Loucy (cell line): Measurements from ENCODE around the gene TARS2.

Experiments
- H2AFZ ChIP-seq: fragments of 200-600 bp; sonication (generic); 2 replicates; pipeline ENCODE4 v1.6.0; 2016; ENCODE audit warnings: antibody characterized with exemption, mild to moderate bottlenecking, low read length, moderate library complexity
- H3F3A ChIP-seq: fragments of 200-600 bp; 2 replicates; pipeline ENCODE4 v1.6.0; 2016; ENCODE audit warnings: antibody characterized with exemption, low read depth, mild to moderate bottlenecking
- H3K27me3 ChIP-seq: fragments of 200-600 bp; sonication (generic); 2 replicates; pipeline ENCODE4 v1.6.1; 2014; ENCODE audit warnings: low read length, mild to moderate bottlenecking; ENCODE audit not compliant: insufficient read depth, poor library complexity, severe bottlenecking
- H3K36me3 ChIP-seq: fragments of 200-600 bp; sonication (generic); 2 replicates; pipeline ENCODE4 v1.6.1; 2016; ENCODE audit warnings: low read length; ENCODE audit not compliant: insufficient read depth
- H3K4me1 ChIP-seq: fragments of 200-600 bp; sonication (generic); 2 replicates; pipeline ENCODE4 v1.5.1; 2014; ENCODE audit warnings: low read length, mild to moderate bottlenecking; ENCODE audit not compliant: insufficient read depth, poor library complexity, severe bottlenecking
- H3K4me2 ChIP-seq: fragments of 200-600 bp; sonication (generic); 2 replicates; pipeline ENCODE4 v1.6.0; 2014; ENCODE audit warnings: antibody characterized with exemption, low read length, low read depth, mild to moderate bottlenecking; ENCODE audit not compliant: poor library complexity, severe bottlenecking
- H3K4me3 ChIP-seq: fragments of 200-600 bp; sonication (generic); 2 replicates; pipeline ENCODE4 v1.5.1; 2014; ENCODE audit warnings: low read length, mild to moderate bottlenecking, mixed read lengths; ENCODE audit not compliant: poor library complexity, severe bottlenecking
- H3K79me2 ChIP-seq: fragments of 200-600 bp; sonication (generic); 2 replicates; pipeline ENCODE4 v1.6.1; 2014; ENCODE audit warnings: low read length; ENCODE audit not compliant: insufficient read depth
- H3K9ac ChIP-seq: fragments of 200-600 bp; sonication (generic); 2 replicates; pipeline ENCODE4 v1.6.0; 2014; ENCODE audit warnings: mild to moderate bottlenecking, low read depth, low read length, moderate library complexity; ENCODE audit not compliant: poor library complexity, severe bottlenecking
- H3K9me2 ChIP-seq: fragments of 200-600 bp; sonication (generic); replicated peaks from 2 replicates; pipeline ENCODE4 v1.6.1; 2016; ENCODE audit warnings: low read depth, low read length, mixed read lengths
- H3K9me3 ChIP-seq: fragments of 200-600 bp; sonication (generic); 2 replicates; pipeline ENCODE4 v1.6.1; 2014; ENCODE audit warnings: mild to moderate bottlenecking, antibody characterized with exemption, low read length, low read depth; ENCODE audit not compliant: insufficient read depth
- H4K20me1 ChIP-seq: fragments of 200-600 bp; sonication (generic); 2 replicates; pipeline ENCODE4 v1.6.0; 2014; ENCODE audit warnings: antibody characterized with exemption, low read length, mild to moderate bottlenecking; ENCODE audit not compliant: insufficient read depth, poor library complexity, severe bottlenecking
- CTCF ChIP-seq: fragments of 200-600 bp; sonication (generic); conservative IDR thresholded peaks from 2 replicates; pipeline ENCODE4 v1.5.1; 2014; ENCODE audit warnings: mild to moderate bottlenecking, antibody characterized with exemption, low read length
- EZH2phosphoT487 ChIP-seq: fragments of 200-600 bp; IDR thresholded peaks from 2 replicates; pipeline ENCODE4 v1.6.1; 2018; ENCODE audit warnings: antibody characterized with exemption, mild to moderate bottlenecking, moderate library complexity, borderline replicate concordance

TARS2 gene

GRCh38 chr1:150514260-150514659, 27.0 kb downstream of the TARS2 start:
- no peaks in the 10 kb centered on the region for H3F3A ChIP-seq
- no peaks in the 10 kb centered on the region for H3K27me3 ChIP-seq
- H4K20me1 ChIP-seq, result no peaks in the 10 kb centered on the region
- no peaks in the 10 kb centered on the region for H3K79me2 ChIP-seq
- H2AFZ ChIP-seq, result no peak overlapping the region
- H3K4me1 ChIP-seq, result peaks cover 11% of the 10 kb centered on the region
- H3K4me3 ChIP-seq, result no peak overlapping the region
- H3K9ac ChIP-seq, result no peak overlapping the region
- no peaks in the 10 kb centered on the region for H3K36me3 ChIP-seq
- no peaks in the 10 kb centered on the region for H3K9me2 ChIP-seq
- H3K4me2 ChIP-seq, result no peak overlapping the region
- no peaks in the 10 kb centered on the region for H3K9me3 ChIP-seq
- no peak for TF ChIP-seq EZH2phosphoT487
- no peak for TF ChIP-seq CTCF

DNA sequence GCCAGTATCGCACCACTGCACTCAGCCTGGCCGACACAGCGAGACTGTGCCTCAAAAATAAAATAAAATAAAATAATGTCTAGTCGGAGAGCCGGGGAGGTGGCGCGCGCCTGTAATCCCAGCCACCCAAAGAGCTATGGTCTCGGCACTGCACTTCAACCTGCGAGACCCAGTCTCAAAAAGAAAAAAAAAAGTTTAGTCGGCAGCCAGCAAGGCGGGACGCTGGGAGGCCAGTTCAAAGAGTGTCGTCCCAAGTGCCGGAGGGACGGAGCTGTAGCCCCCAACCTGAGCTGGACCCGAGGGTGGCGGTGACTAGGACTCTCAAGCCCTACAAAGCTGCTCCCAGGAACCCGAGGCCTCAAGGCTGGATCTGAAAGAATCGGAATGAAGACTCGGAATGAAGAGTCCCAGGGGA, 27.7 kb downstream of the TARS2 start:
- H3K27me3 ChIP-seq, result no peaks in the 10 kb centered on the region
- H3K4me1 ChIP-seq, result peaks cover 11% of the 10 kb centered on the region
- no peaks in the 10 kb centered on the region for H3K9me2 ChIP-seq
- no peaks in the 10 kb centered on the region for H3K9me3 ChIP-seq
- peak overlapping the region; percentile 78 for H3K4me3 ChIP-seq
- no peaks in the 10 kb centered on the region for H3K36me3 ChIP-seq
- no peaks in the 10 kb centered on the region for H3F3A ChIP-seq
- H3K9ac ChIP-seq, result peak overlapping the region; percentile 41
- H3K79me2 ChIP-seq, result no peaks in the 10 kb centered on the region
- TF ChIP-seq CTCF (no peak), EZH2phosphoT487 (no peak)
- peak overlapping the region; percentile 96 for H2AFZ ChIP-seq
- H3K4me2 ChIP-seq, result peak overlapping the region; percentile 83
- H4K20me1 ChIP-seq, result no peaks in the 10 kb centered on the region

DNA sequence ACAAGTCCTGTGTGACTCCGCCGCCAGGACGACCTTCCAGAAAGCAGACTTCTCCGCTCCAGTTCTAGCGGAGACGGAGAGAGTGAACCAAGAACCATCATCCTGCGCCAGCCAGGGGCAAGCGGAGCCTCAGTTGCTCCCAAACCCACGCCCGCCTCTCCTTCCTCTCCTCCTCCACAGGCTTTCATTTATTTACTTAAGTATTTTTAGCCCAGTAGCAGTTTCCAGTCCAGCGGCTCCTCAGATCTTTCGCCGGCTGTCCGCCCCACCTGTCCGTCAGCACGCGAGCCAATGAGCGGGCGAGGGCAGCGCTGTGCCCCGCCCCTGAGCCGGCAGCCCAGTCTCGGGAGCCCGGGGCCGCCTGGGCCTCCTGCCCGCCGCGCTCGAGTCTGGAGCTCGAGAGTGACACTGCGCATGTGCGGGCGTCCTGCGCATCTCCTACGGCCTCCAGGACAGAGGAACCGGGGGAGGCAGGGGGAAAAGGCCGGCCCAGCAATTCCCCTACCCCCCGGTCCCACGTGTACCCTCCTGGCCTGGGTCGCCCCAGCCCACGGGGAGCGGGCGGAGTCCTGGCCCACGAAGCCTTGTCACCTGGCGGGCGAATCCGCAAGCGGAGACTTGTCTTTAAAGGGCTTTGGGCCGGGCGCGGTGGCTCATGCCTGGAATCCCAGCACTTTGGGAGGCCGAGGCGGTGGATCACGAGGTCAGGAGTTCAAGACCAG, 28.3 kb downstream of the TARS2 start, which contains the start of gene FALEC:
TSS of gene FALEC (plus strand) at position 425 of the 722 bp plus-strand sequence.
- Histone ChIP-seq H3K4me3 (peak within 1 kb of the TSS; percentile 78), H3K4me1 (peaks cover 11% of the 10 kb centered on the region), H3K36me3 (no peaks in the 10 kb centered on the region), H3K27me3 (no peaks in the 10 kb centered on the region), H3K4me2 (peak within 1 kb of the TSS; percentile 83), H3K79me2 (no peaks in the 10 kb centered on the region), H3F3A (no peaks in the 10 kb centered on the region), H4K20me1 (no peaks in the 10 kb centered on the region), H3K9me3 (no peaks in the 10 kb centered on the region), H3K9me2 (no peaks in the 10 kb centered on the region), H2AFZ (peak within 1 kb of the TSS; percentile 96), H3K9ac (peak within 1 kb of the TSS; percentile 69)
- TF ChIP-seq CTCF (no peak), EZH2phosphoT487 (no peak)
